Measurements from ENCODE around the gene FHOD3. TPM values are rescaled to one million over a fixed set of nuclear protein-coding genes. Genes with fewer than 3 reads are reported as not detected.

FHOD3 gene
- total RNA-seq, 1 experiment from 2014 or later: 0.10 TPM

DNA sequence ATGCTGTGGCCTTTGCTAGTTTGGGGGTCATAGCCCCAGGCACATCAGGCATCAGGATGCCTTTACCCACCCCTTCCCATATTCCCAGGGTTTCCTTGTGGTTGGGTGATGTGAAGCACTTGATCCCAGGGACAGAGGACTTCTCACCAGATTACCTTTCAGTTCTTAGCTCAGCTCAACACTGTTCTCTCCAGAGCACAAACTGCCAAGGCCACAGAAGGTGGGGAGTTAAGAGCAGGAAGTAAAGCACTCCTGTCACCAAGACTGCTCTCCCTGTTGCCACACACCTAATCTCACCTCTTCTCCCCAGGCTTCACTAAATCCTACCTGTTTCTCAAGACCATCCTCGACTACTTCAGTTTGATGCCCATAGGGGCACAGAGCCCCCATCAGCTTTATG is 25.9 kb downstream of the FHOD3 start:
- Histone ChIP-seq H3K27me3 (no peaks in the 10 kb centered on the region), H3K9me3 (replicated peaks) (no peaks in the 10 kb centered on the region), H3K36me3 (no peaks in the 10 kb centered on the region), H3K4me3 (no peak overlapping the region), H3K27ac (no peak overlapping the region), H3K4me1 (no peaks in the 10 kb centered on the region)
- DNase-seq: no peak

DNA sequence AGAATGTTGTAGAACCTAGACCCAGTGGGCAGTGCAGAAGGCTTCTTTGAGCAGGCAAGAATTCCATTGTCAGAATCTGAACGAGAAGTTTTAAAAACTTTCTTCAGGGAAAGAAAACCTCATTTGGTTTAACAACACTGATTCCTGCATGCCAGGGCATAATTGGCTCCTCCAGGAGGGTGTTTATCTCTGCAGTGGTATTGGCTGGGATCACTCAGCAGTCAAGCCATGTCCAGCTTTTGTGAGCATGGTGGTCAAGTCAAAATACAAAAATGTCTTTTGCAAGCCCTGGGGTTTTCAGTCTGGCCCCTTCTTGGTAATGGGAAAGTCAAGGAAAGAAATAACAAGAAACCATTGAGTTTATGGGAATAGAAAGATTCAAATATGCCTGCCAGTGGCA is 28.3 kb downstream of the FHOD3 start:
- no peaks in the 10 kb centered on the region for H3K4me1 ChIP-seq
- no peak for DNase-seq
- no peaks in the 10 kb centered on the region for H3K9me3 ChIP-seq (replicated peaks)
- H3K27ac ChIP-seq: no peak overlapping the region
- no peaks in the 10 kb centered on the region for H3K27me3 ChIP-seq
- H3K36me3 ChIP-seq: no peaks in the 10 kb centered on the region
- no peak overlapping the region for H3K4me3 ChIP-seq

DNA sequence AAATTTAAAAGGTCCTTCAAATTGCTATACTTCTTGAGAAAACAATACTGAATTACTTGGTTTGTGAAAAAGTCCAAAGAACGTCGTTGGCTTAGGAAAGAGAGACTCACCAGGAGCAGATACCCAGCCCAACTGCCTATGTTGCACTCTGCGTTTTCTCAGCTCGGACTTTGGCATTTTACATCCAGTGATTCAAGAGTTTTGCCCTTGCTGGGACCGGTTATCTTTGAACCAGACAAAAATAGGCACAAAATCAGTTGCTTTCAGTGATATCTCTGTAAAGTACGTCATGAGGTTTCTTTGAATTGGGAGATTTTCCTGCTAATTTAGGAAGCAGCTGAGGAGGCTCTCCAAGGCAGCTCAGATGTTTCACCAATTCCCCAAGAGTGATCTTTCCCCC is 29.3 kb downstream of the FHOD3 start:
- Histone ChIP-seq H3K27me3 (no peaks in the 10 kb centered on the region), H3K36me3 (no peaks in the 10 kb centered on the region), H3K4me3 (no peak overlapping the region), H3K9me3 (replicated peaks) (no peaks in the 10 kb centered on the region), H3K4me1 (no peaks in the 10 kb centered on the region), H3K27ac (no peak overlapping the region)
- DNase-seq: no peak

DNA sequence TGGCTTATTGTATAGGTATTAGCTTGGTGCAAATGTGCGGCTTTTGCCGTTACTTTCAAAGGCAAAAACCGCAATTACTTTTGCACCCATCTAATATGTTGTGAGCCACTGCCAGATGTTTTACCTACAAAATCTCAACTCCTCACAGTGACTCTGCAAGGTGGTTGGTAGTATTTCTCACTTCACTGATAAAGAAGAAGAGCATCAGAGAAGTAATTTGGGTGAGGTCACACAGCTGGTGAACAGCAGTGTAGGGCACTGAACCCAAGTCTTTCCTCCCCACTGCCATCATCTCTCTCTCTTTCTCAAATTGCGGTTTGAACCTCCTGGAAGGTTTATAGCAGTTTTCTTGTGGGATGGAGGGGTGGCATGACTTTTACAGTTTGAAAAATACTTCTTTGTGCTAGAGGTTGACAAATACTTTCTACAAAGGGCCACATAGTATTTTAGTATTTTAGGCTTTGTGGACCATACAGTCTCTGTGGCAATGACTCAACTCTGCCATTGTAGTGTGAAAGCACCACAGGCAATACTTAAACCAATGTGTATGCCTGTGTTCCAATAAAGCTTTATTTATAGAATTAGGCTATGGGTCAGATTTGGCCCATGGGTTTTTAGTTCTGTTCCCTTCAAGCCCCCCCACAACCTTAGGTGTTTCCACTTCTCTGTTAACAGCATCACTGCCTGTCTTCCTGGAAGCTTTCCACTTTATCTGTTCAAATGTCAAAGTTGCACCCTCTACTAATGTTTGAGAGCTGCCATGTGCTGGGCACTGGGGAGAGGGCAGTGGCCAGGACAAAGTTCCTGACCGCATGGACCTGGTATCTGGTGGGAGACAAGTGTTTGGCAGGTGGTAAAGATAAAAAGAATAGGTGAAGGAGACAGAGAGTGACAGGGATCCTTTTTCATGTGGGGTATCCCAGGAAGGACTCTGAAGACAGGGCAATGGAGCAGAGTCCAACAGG is 30.1 kb downstream of the FHOD3 start:
- Histone ChIP-seq H3K36me3 (no peaks in the 10 kb centered on the region), H3K9me3 (replicated peaks) (no peaks in the 10 kb centered on the region), H3K4me3 (no peak overlapping the region), H3K27ac (no peak overlapping the region), H3K4me1 (no peaks in the 10 kb centered on the region), H3K27me3 (no peaks in the 10 kb centered on the region)
- no peak for DNase-seq

DNA sequence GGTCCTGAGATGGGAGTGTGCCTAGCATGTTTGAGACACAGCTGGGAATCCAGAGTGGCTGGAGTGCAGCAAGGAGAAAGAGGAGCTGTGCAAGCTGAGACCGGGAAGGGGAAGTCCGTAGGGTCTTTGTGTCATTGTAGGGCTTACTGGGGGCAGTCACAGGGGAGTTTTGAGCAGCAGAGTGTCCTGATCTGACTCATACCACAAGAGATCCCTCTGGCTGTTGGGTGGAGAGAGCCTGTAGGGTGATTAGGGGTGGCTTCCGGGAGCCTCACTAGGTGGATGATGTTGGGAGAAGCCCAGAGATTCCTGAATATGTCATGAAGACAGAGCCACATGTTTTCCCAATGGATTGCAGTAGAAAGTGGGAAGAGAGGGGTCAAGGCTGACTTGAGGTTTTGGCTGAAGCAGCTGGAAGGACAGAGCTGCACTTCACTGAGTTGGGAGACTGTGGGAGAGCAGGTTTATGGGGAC is 30.9 kb downstream of the FHOD3 start:
- no peak overlapping the region for H3K4me3 ChIP-seq
- no peak overlapping the region for H3K27ac ChIP-seq
- no peaks in the 10 kb centered on the region for H3K9me3 ChIP-seq (replicated peaks)
- H3K36me3 ChIP-seq: no peaks in the 10 kb centered on the region
- no peaks in the 10 kb centered on the region for H3K4me1 ChIP-seq
- DNase-seq: no peak
- no peaks in the 10 kb centered on the region for H3K27me3 ChIP-seq

DNA sequence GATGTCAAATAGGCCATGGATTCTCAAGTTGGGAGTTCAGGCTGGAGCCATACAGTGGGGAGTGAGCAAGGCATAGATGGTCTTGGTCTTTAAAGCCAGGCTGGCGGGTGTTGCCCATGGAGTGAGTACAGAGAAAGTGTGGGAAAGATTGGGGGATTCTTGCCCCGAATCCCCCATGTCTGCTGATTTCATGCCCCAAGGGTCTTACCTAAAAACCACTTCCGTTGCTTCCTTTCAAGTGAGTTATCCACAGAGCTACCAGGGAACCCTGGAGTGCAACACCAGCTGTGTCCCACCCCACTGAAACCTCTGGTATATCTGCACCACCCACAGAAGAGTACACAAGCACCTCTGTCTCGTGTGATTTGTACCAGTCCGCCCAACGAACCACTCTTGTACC is 31.4 kb downstream of the FHOD3 start:
- DNase-seq: no peak
- Histone ChIP-seq H3K4me3 (no peak overlapping the region), H3K9me3 (replicated peaks) (no peaks in the 10 kb centered on the region), H3K27me3 (no peaks in the 10 kb centered on the region), H3K27ac (no peak overlapping the region), H3K4me1 (no peaks in the 10 kb centered on the region), H3K36me3 (no peaks in the 10 kb centered on the region)

DNA sequence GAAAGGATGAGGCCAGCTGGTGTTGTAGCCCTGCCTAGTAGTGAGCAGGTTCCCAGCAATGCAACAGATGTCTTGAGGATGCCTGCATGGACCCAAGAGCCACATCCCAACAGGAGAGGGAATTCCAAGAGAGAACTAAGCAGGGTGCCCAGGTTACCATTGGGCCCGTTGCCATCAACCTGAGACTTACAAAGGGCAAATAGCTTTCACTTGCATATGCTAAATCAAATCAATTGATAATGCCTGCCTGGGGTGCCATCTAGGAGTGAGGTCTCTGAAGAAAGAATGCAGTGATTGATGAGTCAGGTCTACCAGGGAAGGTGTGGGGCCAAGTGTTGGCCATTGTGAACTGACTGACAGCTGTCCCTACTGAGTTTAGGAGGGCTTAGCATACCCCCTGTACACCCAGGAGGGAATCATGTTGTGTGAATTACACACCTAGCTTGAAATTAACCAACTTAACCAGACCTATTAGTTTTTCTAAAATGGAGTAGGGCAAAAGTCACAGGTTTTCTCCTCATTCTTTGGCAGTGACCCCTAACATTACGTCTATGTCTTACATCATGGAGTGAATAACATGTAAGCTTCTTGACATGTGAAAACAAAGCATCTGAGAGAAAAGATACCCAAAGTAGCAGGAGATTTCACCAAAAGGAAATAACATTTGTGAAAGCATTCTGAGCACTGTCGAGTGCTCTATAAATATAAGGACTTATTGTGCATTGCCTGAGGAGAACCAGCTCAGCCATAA is 32.3 kb downstream of the FHOD3 start:
- no peak for DNase-seq
- Histone ChIP-seq H3K4me3 (no peak overlapping the region), H3K36me3 (no peaks in the 10 kb centered on the region), H3K4me1 (no peaks in the 10 kb centered on the region), H3K27ac (no peak overlapping the region), H3K27me3 (no peaks in the 10 kb centered on the region), H3K9me3 (replicated peaks) (no peaks in the 10 kb centered on the region)

DNA sequence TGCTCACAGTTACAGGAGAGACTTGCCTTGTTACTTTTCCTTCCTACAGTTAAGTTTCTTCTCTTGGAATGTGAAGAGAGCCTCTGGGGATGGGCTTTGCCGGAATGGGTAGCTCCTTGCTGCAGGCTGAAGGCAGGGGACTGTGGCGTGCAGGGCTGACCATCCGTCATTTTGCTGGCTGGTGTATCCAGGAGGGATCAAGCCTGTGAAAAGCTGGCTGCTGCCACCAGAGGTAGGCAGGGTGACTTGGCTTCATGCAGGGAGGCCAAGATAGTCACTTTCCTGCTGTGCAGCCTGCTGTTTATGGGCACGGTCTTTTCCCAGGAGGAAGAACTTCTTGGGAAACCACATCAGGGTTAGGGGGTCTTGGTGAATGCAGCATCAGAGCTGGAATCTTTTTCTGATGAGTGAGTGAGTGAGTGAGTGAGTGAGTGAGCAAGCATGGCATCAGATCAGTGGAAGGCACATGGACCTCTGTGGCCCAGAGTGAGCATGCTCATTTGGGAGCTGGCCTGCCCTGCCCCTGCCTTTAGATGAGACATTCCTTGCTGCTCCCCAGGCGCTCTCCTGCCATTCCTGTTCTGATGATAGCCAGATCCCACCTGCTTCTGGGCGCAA is 33.0 kb downstream of the FHOD3 start:
- H3K9me3 ChIP-seq (replicated peaks): no peaks in the 10 kb centered on the region
- H3K4me1 ChIP-seq: no peaks in the 10 kb centered on the region
- DNase-seq: no peak
- H3K27ac ChIP-seq: no peak overlapping the region
- H3K27me3 ChIP-seq: no peaks in the 10 kb centered on the region
- no peak overlapping the region for H3K4me3 ChIP-seq
- H3K36me3 ChIP-seq: no peaks in the 10 kb centered on the region

DNA sequence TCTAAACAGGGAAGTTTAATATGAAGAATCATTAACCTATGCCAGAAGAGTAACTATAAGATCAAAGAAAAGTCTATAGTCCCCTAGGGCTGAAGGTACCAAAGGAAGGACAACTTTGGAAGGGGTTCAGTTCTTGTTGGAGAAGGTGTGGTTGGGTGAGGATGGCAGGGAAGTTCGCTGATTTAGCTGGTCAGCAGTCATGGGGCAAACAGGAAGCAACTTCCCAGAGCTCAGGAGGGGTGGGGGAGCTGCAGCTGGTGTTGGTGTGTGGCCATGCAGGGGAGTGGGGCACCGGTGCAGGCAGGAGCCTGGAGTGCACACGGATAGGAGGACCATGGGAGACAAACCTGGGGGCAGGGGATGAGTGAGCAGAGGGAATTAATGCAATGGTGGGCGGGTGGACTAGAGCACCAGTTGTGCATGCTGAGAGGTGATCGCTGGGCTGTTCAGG is 34.0 kb downstream of the FHOD3 start:
- Histone ChIP-seq H3K4me3 (no peak overlapping the region), H3K9me3 (replicated peaks) (no peaks in the 10 kb centered on the region), H3K4me1 (no peaks in the 10 kb centered on the region), H3K27ac (no peak overlapping the region), H3K27me3 (no peaks in the 10 kb centered on the region), H3K36me3 (no peaks in the 10 kb centered on the region)
- DNase-seq: no peak

DNA sequence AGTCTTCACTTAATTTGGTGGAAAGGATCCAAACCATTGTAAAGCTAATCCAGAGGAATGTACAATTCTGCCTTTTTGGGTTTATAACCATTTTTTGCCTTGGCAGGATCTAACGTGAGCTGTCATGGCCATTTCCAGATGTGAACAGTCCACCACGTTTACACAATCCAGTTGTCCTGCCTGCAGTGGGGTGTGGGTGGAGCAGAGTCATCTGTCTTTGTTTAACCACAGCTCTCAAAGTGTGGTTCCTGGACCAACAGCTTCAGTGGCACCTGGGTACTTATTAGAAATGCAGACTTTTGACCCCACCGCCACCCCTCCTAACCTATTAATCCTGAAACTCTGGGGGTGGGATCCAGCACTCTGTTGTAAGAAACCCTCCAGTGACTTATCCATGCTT is 35.9 kb downstream of the FHOD3 start:
- no peaks in the 10 kb centered on the region for H3K36me3 ChIP-seq
- no peaks in the 10 kb centered on the region for H3K27me3 ChIP-seq
- H3K4me3 ChIP-seq: no peak overlapping the region
- no peaks in the 10 kb centered on the region for H3K4me1 ChIP-seq
- no peak overlapping the region for H3K27ac ChIP-seq
- DNase-seq: no peak
- H3K9me3 ChIP-seq (replicated peaks): no peaks in the 10 kb centered on the region

DNA sequence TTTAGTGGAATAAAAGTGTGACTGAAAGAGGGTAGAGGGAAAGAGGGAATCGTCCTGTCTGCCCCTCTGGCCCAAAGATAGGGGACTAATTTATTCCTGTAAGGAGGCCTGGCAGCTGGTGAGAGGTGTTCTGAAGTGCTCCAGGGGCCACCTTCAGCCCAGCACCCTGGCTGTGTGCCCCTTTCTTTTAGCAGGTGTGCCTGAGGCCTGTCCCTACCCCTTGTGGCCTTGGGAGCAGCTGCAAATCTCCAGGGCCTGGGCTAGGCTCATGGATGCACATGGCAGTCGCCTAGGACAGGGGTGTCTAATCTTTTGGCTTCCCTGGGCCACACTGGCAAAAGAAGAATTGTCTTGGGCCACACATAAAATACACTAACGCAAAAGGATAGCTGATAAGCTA is 37.3 kb downstream of the FHOD3 start:
- Histone ChIP-seq H3K27ac (no peak overlapping the region), H3K4me1 (no peaks in the 10 kb centered on the region), H3K36me3 (no peaks in the 10 kb centered on the region), H3K4me3 (no peak overlapping the region), H3K27me3 (no peaks in the 10 kb centered on the region), H3K9me3 (replicated peaks) (no peaks in the 10 kb centered on the region)
- DNase-seq: no peak

DNA sequence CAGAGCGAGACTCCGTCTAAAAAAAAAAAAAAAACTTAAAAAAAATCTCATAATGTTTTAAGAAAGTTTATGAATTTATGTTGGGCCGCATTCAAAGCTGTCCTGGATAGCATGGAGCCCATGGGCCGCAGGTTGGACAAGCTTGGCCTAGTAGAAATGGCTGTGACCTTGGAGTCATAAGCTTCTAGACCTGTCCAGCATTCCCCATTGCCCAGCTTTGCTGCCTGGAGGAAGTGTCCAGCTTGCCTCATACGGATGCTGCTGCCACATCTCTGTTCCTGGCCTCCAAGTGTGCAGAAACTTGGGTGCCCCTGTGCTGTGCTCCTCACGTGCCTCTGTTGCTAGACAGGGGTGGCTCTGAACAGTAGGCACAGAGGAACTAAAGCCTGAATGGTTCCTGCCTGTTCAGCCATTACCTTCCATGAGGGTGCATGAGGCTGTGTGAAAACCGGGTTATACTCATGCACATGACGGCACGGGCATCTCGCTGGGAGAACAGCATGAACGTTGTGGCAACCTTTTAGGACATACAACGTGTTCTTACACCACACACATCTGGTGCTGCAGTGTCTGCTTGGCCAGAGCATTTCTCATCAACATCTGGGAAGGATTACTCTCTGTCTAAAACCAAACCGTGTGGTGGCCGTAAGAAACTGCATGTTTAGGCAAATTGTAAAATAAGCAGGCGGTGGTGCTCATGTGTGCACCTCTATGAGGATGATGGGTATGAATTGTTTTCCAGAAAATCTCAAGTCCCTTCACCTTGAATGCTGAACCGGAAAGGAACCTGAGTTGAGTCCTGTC is 38.2 kb downstream of the FHOD3 start:
- Histone ChIP-seq H3K4me1 (no peaks in the 10 kb centered on the region), H3K4me3 (no peak overlapping the region), H3K9me3 (replicated peaks) (no peaks in the 10 kb centered on the region), H3K36me3 (no peaks in the 10 kb centered on the region), H3K27ac (no peak overlapping the region), H3K27me3 (no peaks in the 10 kb centered on the region)
- DNase-seq: no peak

DNA sequence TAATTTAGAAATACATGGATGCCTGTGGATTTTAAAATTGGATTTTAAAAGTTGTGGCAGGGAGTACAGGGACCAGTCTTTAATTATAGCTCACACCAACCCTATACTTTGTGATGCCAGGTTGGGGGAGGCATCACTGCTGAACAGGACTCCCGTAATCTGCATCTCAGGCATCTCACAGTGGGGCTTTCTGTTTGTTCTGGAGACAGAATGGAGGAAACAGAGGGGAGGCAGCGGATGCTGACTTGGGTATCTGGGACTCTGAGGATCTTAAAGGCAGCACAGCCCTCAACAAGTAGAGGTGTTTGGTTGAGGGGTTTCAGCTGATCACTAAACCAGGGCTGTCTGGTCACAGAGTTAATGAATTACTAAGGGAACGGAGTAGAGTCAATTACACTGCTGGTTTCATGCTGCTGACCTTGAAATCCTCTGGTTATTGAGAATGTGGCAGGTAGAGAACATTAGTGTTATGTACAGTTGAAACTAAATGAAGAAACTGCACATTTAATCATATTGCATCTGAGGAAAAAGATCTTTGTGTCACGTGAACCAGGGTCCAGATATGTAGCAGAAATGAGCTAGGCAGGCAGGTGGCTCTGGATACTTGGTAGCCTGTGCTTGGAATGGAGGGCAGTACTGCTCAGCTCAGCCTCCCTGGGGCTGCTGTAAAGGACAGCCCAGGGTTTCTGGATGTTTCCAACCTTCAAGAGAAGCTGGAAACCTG is 40.3 kb downstream of the FHOD3 start:
- Histone ChIP-seq H3K27ac (no peak overlapping the region), H3K36me3 (no peaks in the 10 kb centered on the region), H3K4me1 (no peaks in the 10 kb centered on the region)

DNA sequence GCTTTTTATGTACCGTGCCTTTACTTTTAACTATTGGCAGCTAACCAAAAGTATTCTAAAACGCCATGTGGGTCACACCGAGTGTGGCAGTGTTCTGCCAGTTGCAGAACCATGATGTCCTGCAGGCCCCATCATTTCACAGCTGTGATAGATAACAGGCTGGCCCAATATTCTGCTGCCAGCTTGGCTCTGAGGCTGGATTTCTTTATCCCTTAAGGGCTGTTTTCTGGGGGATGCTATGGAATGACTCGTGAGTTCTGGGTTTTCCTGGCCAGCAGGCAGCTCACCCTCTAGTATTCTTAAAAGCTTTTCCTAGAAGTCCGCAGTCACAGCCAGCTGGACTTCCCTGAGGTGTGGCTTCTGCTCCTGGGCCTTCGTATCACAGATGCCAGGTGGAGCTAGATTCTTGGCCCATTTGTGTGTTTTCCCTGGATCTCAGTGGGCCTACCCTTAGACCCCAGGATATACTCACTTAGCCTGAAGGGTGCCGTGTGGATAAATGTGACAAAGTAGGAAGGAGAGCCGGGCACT is 41.0 kb downstream of the FHOD3 start:
- H3K27me3 ChIP-seq: no peaks in the 10 kb centered on the region
- H3K27ac ChIP-seq: no peak overlapping the region
- H3K36me3 ChIP-seq: no peaks in the 10 kb centered on the region
- no peak overlapping the region for H3K4me3 ChIP-seq
- H3K4me1 ChIP-seq: no peaks in the 10 kb centered on the region
- DNase-seq: no peak
- H3K9me3 ChIP-seq (replicated peaks): no peaks in the 10 kb centered on the region

More for the DNA sequence above, 40.3 kb downstream of the FHOD3 start:
- Histone ChIP-seq H3K9me3 (replicated peaks) (no peaks in the 10 kb centered on the region), H3K4me3 (no peak overlapping the region), H3K27me3 (no peaks in the 10 kb centered on the region)
- DNase-seq: no peak
